RWPE2 (cell line): ENCODE data around the gene MARF1.

Experiments
- ATAC-seq: fragments of 200-7000 bp; cut with Tn5 transposase; 3 replicates; pipeline ENCODE4 v1.9.1; 2021; ENCODE audit warnings: low read depth
- DNase-seq: peaks from one replicate; pipeline ENCODE4 v3.0.0-alpha.2; 2020; ENCODE audit warnings: low spot score
- H3K27ac ChIP-seq: fragments of 450-650 bp; 2 replicates; pipeline ENCODE4 v1.5.1; 2017; ENCODE audit warnings: mild to moderate bottlenecking; ENCODE audit not compliant: poor library complexity, severe bottlenecking
- H3K27me3 ChIP-seq: fragments of 250-450 bp; sonication (Bioruptor Pico); 2 replicates; pipeline ENCODE4 v1.5.1; 2021; ENCODE audit warnings: mild to moderate bottlenecking, moderate library complexity; ENCODE audit not compliant: insufficient read depth, poor library complexity, severe bottlenecking
- H3K36me3 ChIP-seq: fragments of 250-450 bp; sonication (Bioruptor Pico); 2 replicates; pipeline ENCODE4 v1.5.1; 2020; ENCODE audit warnings: low read depth, mild to moderate bottlenecking, moderate library complexity
- H3K4me1 ChIP-seq: fragments of 250-450 bp; sonication (Bioruptor Pico); 2 replicates; pipeline ENCODE4 v1.5.1; 2021; ENCODE audit warnings: mild to moderate bottlenecking, moderate library complexity; ENCODE audit not compliant: insufficient read depth, poor library complexity, severe bottlenecking
- H3K4me3 ChIP-seq: fragments of 250-450 bp; sonication (Bioruptor Pico); 2 replicates; pipeline ENCODE4 v1.5.1; 2021; ENCODE audit warnings: mild to moderate bottlenecking, moderate library complexity; ENCODE audit not compliant: severe bottlenecking
- H3K9me3 ChIP-seq: fragments of 250-450 bp; sonication (Bioruptor Pico); 2 replicates; pipeline ENCODE4 v1.5.1; 2021; ENCODE audit warnings: mild to moderate bottlenecking, moderate library complexity; ENCODE audit not compliant: severe bottlenecking
- CTCF ChIP-seq: fragments of 450-650 bp; IDR thresholded peaks from one replicate; pipeline ENCODE4 v1.5.1; 2017; ENCODE audit warnings: mild to moderate bottlenecking, moderate library complexity; ENCODE audit not compliant: poor library complexity, severe bottlenecking

The MARF1 gene

GRCh38 chr16:15631730-15632409, 11.1 kb downstream of the MARF1 start:
- H3K4me3 ChIP-seq: no peak overlapping the region
- H3K4me1 ChIP-seq: no peaks in the 10 kb centered on the region
- H3K27ac ChIP-seq: no peak overlapping the region
- H3K36me3 ChIP-seq: peaks cover 74% of the 10 kb centered on the region
- H3K27me3 ChIP-seq: no peaks in the 10 kb centered on the region
- ATAC-seq (no peak), DNase-seq (no peak)
- TF ChIP-seq CTCF: no peak
- no peaks in the 10 kb centered on the region for H3K9me3 ChIP-seq

- TF ChIP-seq CTCF: no peak
- no peak overlapping the region for H3K27ac ChIP-seq
- DNase-seq (no peak), ATAC-seq (no peak)
- H3K4me3 ChIP-seq: no peak overlapping the region
- H3K4me1 ChIP-seq: no peaks in the 10 kb centered on the region
- H3K36me3 ChIP-seq: peaks cover 71% of the 10 kb centered on the region
- H3K27me3 ChIP-seq: no peaks in the 10 kb centered on the region
- no peaks in the 10 kb centered on the region for H3K9me3 ChIP-seq
Observed at GRCh38 chr16:15621889-15622288, 21.1 kb downstream of the MARF1 start.

- no peak for ATAC-seq
- Histone ChIP-seq H3K36me3 (peaks cover 75% of the 10 kb centered on the region), H3K27me3 (no peaks in the 10 kb centered on the region), H3K9me3 (no peaks in the 10 kb centered on the region), H3K4me3 (no peak overlapping the region), H3K27ac (no peak overlapping the region), H3K4me1 (no peaks in the 10 kb centered on the region)
- DNase-seq: no peak
- TF ChIP-seq CTCF: no peak
Observed at GRCh38 chr16:15621456-15621855, 21.5 kb downstream of the MARF1 start.

- no peaks in the 10 kb centered on the region for H3K4me1 ChIP-seq
- no peak overlapping the region for H3K4me3 ChIP-seq
- no peak for ATAC-seq
- no peak for TF ChIP-seq CTCF
- peaks cover 76% of the 10 kb centered on the region for H3K36me3 ChIP-seq
- no peaks in the 10 kb centered on the region for H3K9me3 ChIP-seq
- DNase-seq: no peak
- no peak overlapping the region for H3K27ac ChIP-seq
- no peaks in the 10 kb centered on the region for H3K27me3 ChIP-seq
Observed at GRCh38 chr16:15620611-15621195, 22.3 kb downstream of the MARF1 start.

- ATAC-seq: peak; percentile 25; the same call in 2 of the 3 replicates
- H3K27me3 ChIP-seq: no peaks in the 10 kb centered on the region
- H3K27ac ChIP-seq: peak overlapping the region; percentile 8
- peaks cover 64% of the 10 kb centered on the region for H3K36me3 ChIP-seq
- no peak for DNase-seq
- TF ChIP-seq CTCF: no peak
- no peak overlapping the region for H3K4me3 ChIP-seq
- H3K4me1 ChIP-seq: peaks cover 7% of the 10 kb centered on the region
- H3K9me3 ChIP-seq: no peaks in the 10 kb centered on the region
Observed at GRCh38 chr16:15618392-15618791, 24.6 kb downstream of the MARF1 start.
